ENCODE measurements around the gene CHEK1. TPM values are rescaled to one million over a fixed set of nuclear protein-coding genes. Genes with fewer than 3 reads are reported as not detected.
"Not testable (repeated sequence)": the region's sequence is repeated elsewhere in the genome, so short reads cannot be mapped to it uniquely, and the experiment has no call there.

The CHEK1 gene
- total RNA-seq, 1 donor from 2014 or later: 1.7 TPM

GRCh38 chr11:125688632-125689031, 63.7 kb downstream of the CHEK1 start:
- no peak for DNase-seq (ENCODE audit: low spot score)
- intact Hi-C loops (cut with DNase I): no loop called here
- ATAC-seq: no peak

GRCh38 chr11:125689274-125689859, 64.4 kb downstream of the CHEK1 start:
- ATAC-seq: no peak
- intact Hi-C loops (cut with DNase I): no loop called here
- DNase-seq (ENCODE audit: low spot score): no peak

GRCh38 chr11:125690006-125690405, 65.0 kb downstream of the CHEK1 start:
- DNase-seq (ENCODE audit: low spot score) (no peak), ATAC-seq (no peak)

GRCh38 chr11:125692887-125693286, 67.9 kb downstream of the CHEK1 start:
- intact Hi-C loops (cut with DNase I): no loop called here
- no peak for ATAC-seq
- no peak for DNase-seq (ENCODE audit: low spot score)

More at GRCh38 chr11:125690006-125690405, 65.0 kb downstream of the CHEK1 start:
- intact Hi-C loops (cut with DNase I): no loop called here

- intact Hi-C loops (cut with DNase I): no loop called here
- DNase-seq (ENCODE audit: low spot score): no peak
- no peak for ATAC-seq
Measured at GRCh38 chr11:125694951-125695350, 70.0 kb downstream of the CHEK1 start.

GRCh38 chr11:125701018-125701610, 76.2 kb downstream of the CHEK1 start:
- ATAC-seq: no peak
- no peak for DNase-seq (ENCODE audit: low spot score)
- intact Hi-C loops (cut with DNase I): no loop called here

- ATAC-seq: no peak
- DNase-seq (ENCODE audit: low spot score): no peak
- intact Hi-C loops (cut with DNase I): no loop called here
Measured at GRCh38 chr11:125701858-125702621, 77.1 kb downstream of the CHEK1 start.

- DNase-seq (ENCODE audit: low spot score); ATAC-seq; intact Hi-C loops (cut with DNase I): not testable (repeated sequence)
Measured at GRCh38 chr11:125704686-125705085, 79.7 kb downstream of the CHEK1 start.

GRCh38 chr11:125720781-125721180, 95.8 kb downstream of the CHEK1 start:
- ATAC-seq (no peak), DNase-seq (ENCODE audit: low spot score) (no peak)
- intact Hi-C loops (cut with DNase I): no loop called here

- intact Hi-C loops (cut with DNase I): no loop called here
- DNase-seq (ENCODE audit: low spot score) (no peak), ATAC-seq (no peak)
Measured at GRCh38 chr11:125724125-125724524, 99.2 kb downstream of the CHEK1 start.

Other genes starting within 250 kb of the CHEK1 start
- 151 TPM for gene FEZ1, start 128.9 kb upstream of the CHEK1 start, total RNA-seq
- 47.1 TPM for gene EI24, start 55.7 kb upstream of the CHEK1 start, total RNA-seq
- 100 TPM for gene STT3A, start 32.3 kb upstream of the CHEK1 start, total RNA-seq
- gene ACRV1, start 55.7 kb downstream of the CHEK1 start, total RNA-seq: not detected
- gene PATE1, start 121.1 kb downstream of the CHEK1 start, total RNA-seq: not detected
- gene PATE2, start 153.7 kb downstream of the CHEK1 start, total RNA-seq: not detected
- not detected for gene PATE3, start 163.0 kb downstream of the CHEK1 start, total RNA-seq
- gene PATE4, start 208.2 kb downstream of the CHEK1 start, total RNA-seq: not detected

All from sciatic nerve (tissue), 2 donors.